Ectodermal cell (in vitro differentiated cells): ENCODE data around the gene ZDHHC7.

Experiments
- H3K27ac ChIP-seq: 2 replicates; pipeline ENCODE4 v1.7.0; 2013; ENCODE audit warnings: mild to moderate bottlenecking, low read depth, low read length; ENCODE audit not compliant: insufficient read depth, poor library complexity, severe bottlenecking
- H3K27me3 ChIP-seq: 2 replicates; pipeline ENCODE4 v1.7.0; 2013; ENCODE audit warnings: mild to moderate bottlenecking, low read length; ENCODE audit not compliant: insufficient read depth, control insufficient read depth, poor library complexity, severe bottlenecking
- H3K36me3 ChIP-seq: one replicate; pipeline ENCODE4 v1.7.0; 2013; ENCODE audit warnings: low read length; ENCODE audit not compliant: control insufficient read depth, insufficient read depth
- H3K4me1 ChIP-seq: one replicate; pipeline ENCODE4 v1.7.0; 2013; ENCODE audit warnings: low read length; ENCODE audit not compliant: control insufficient read depth, insufficient read depth
- H3K4me3 ChIP-seq: 2 replicates; pipeline ENCODE4 v1.7.0; 2013; ENCODE audit warnings: low read depth, low read length, control low read depth; ENCODE audit not compliant: insufficient read depth
- H3K9me3 ChIP-seq: 2 replicates; pipeline ENCODE4 v1.7.0; 2013; ENCODE audit warnings: mild to moderate bottlenecking, low read length, moderate library complexity; ENCODE audit not compliant: control insufficient read depth
- WGBS, 2 experiments: methylation state at CpG; one replicate each; pipeline ENCODE4 v1.1.7; 2013; ENCODE audit warnings: missing lambda C conversion rate in 2 of 2; 5-methylcytosine and 5-hydroxymethylcytosine counted together

The ZDHHC7 gene

GRCh38 chr16:84929421-84930297 lies 81.7 kb downstream of the ZDHHC7 start:
- no peak overlapping the region for H3K4me3 ChIP-seq
- no peak overlapping the region for H3K27ac ChIP-seq
- no peaks in the 10 kb centered on the region for H3K36me3 ChIP-seq
- no peaks in the 10 kb centered on the region for H3K9me3 ChIP-seq
- WGBS, 2 experiments: 89 to 91% methylated on average over 35 of the region's 36 CpGs
- H3K4me1 ChIP-seq: no peaks in the 10 kb centered on the region
- H3K27me3 ChIP-seq: no peaks in the 10 kb centered on the region

GRCh38 chr16:84928679-84929420 lies 82.5 kb downstream of the ZDHHC7 start:
- Histone ChIP-seq H3K9me3 (no peaks in the 10 kb centered on the region), H3K4me1 (no peaks in the 10 kb centered on the region), H3K27ac (no peak overlapping the region), H3K27me3 (no peaks in the 10 kb centered on the region), H3K36me3 (no peaks in the 10 kb centered on the region), H3K4me3 (no peak overlapping the region)
- 89 to 90% methylated on average over 16 of the region's 16 CpGs for WGBS, 2 experiments

GRCh38 chr16:84927621-84928591 lies 83.4 kb downstream of the ZDHHC7 start:
- H3K27me3 ChIP-seq: no peaks in the 10 kb centered on the region
- H3K36me3 ChIP-seq: no peaks in the 10 kb centered on the region
- peaks cover 3% of the 10 kb centered on the region for H3K4me1 ChIP-seq
- H3K27ac ChIP-seq: no peak overlapping the region
- WGBS, 2 experiments: 87% methylated on average over 34 of the region's 34 CpGs
- H3K9me3 ChIP-seq: no peaks in the 10 kb centered on the region
- H3K4me3 ChIP-seq: no peak overlapping the region

GRCh38 chr16:84926462-84926861 lies 84.9 kb downstream of the ZDHHC7 start:
- no peaks in the 10 kb centered on the region for H3K9me3 ChIP-seq
- H3K27me3 ChIP-seq: no peaks in the 10 kb centered on the region
- no peaks in the 10 kb centered on the region for H3K36me3 ChIP-seq
- peaks cover 7% of the 10 kb centered on the region for H3K4me1 ChIP-seq
- no peak overlapping the region for H3K27ac ChIP-seq
- WGBS, 2 experiments: 52 to 53% methylated on average over 7 of the region's 7 CpGs
- no peak overlapping the region for H3K4me3 ChIP-seq

- Histone ChIP-seq H3K4me1 (peaks cover 7% of the 10 kb centered on the region), H3K36me3 (no peaks in the 10 kb centered on the region), H3K27ac (no peak overlapping the region), H3K9me3 (no peaks in the 10 kb centered on the region), H3K4me3 (no peak overlapping the region), H3K27me3 (no peaks in the 10 kb centered on the region)
- WGBS, 2 experiments: 88 to 89% methylated on average over 19 of the region's 19 CpGs
These were observed 85.5 kb downstream of the ZDHHC7 start for GRCh38 chr16:84925773-84926372.

- 83 to 85% methylated on average over 11 of the region's 11 CpGs for WGBS, 2 experiments
- Histone ChIP-seq H3K27me3 (no peaks in the 10 kb centered on the region), H3K27ac (no peak overlapping the region), H3K4me1 (peaks cover 7% of the 10 kb centered on the region), H3K36me3 (no peaks in the 10 kb centered on the region), H3K9me3 (no peaks in the 10 kb centered on the region), H3K4me3 (no peak overlapping the region)
These were observed 86.1 kb downstream of the ZDHHC7 start for GRCh38 chr16:84925092-84925772.

GRCh38 chr16:84924331-84925091 lies 86.8 kb downstream of the ZDHHC7 start:
- no peak overlapping the region for H3K4me3 ChIP-seq

More at GRCh38 chr16:84924331-84925091, 86.8 kb downstream of the ZDHHC7 start:
- H3K27ac ChIP-seq: no peak overlapping the region
- H3K4me1 ChIP-seq: peaks cover 7% of the 10 kb centered on the region
- 88% methylated on average over 23 of the region's 23 CpGs for WGBS, 2 experiments
- no peaks in the 10 kb centered on the region for H3K27me3 ChIP-seq
- H3K9me3 ChIP-seq: no peaks in the 10 kb centered on the region
- no peaks in the 10 kb centered on the region for H3K36me3 ChIP-seq
